Activated CD4-positive, alpha-beta T cell treated with anti-CD3 and anti-CD28 coated beads for 1 hour (primary cell): ENCODE measurements around the gene RANBP17.

ENCODE experiments used
- DNase-seq: peaks from one replicate; pipeline ENCODE4 v3.0.0-alpha.2; 2020

RANBP17 gene

GRCh38 chr5:171102877-171103610 lies 241.2 kb downstream of the RANBP17 start:
- no peak for DNase-seq

GRCh38 chr5:171107669-171108068 lies 245.9 kb downstream of the RANBP17 start:
- DNase-seq: no peak

- DNase-seq: no peak
These were observed 253.7 kb downstream of the RANBP17 start for GRCh38 chr5:171115519-171115918.

GRCh38 chr5:171116719-171117118 lies 254.9 kb downstream of the RANBP17 start:
- no peak for DNase-seq

GRCh38 chr5:171120986-171121622 lies 259.3 kb downstream of the RANBP17 start:
- no peak for DNase-seq

- no peak for DNase-seq
These were observed 259.8 kb downstream of the RANBP17 start for GRCh38 chr5:171121638-171122037.

- DNase-seq: no peak
These were observed 260.6 kb downstream of the RANBP17 start for GRCh38 chr5:171122372-171122771.

GRCh38 chr5:171123417-171123816 lies 261.6 kb downstream of the RANBP17 start:
- DNase-seq: no peak

GRCh38 chr5:171127314-171127713 lies 265.5 kb downstream of the RANBP17 start:
- DNase-seq: no peak

- DNase-seq: no peak
These were observed 266.3 kb downstream of the RANBP17 start for GRCh38 chr5:171128136-171128535.

GRCh38 chr5:171129308-171129707 lies 267.5 kb downstream of the RANBP17 start:
- DNase-seq: no peak

- DNase-seq: no peak
These were observed 269.7 kb downstream of the RANBP17 start for GRCh38 chr5:171131497-171131896.

GRCh38 chr5:171137768-171138525 lies 276.1 kb downstream of the RANBP17 start:
- DNase-seq: no peak

- DNase-seq: no peak
These were observed 277.4 kb downstream of the RANBP17 start for GRCh38 chr5:171139227-171139626.

GRCh38 chr5:171142617-171143016 lies 280.8 kb downstream of the RANBP17 start:
- DNase-seq: no peak

GRCh38 chr5:171143171-171143570 lies 281.4 kb downstream of the RANBP17 start:
- no peak for DNase-seq

GRCh38 chr5:171143926-171144325 lies 282.1 kb downstream of the RANBP17 start:
- no peak for DNase-seq

GRCh38 chr5:171149333-171149732 lies 287.5 kb downstream of the RANBP17 start:
- no peak for DNase-seq

GRCh38 chr5:171149772-171150171 lies 288.0 kb downstream of the RANBP17 start:
- no peak for DNase-seq

GRCh38 chr5:171152382-171152781 lies 290.6 kb downstream of the RANBP17 start:
- DNase-seq: no peak

- no peak for DNase-seq
These were observed 293.8 kb downstream of the RANBP17 start for GRCh38 chr5:171155621-171156020.

GRCh38 chr5:171157276-171157675 lies 295.5 kb downstream of the RANBP17 start:
- no peak for DNase-seq

- no peak for DNase-seq
These were observed 296.0 kb downstream of the RANBP17 start for GRCh38 chr5:171157775-171158174.

GRCh38 chr5:171158581-171158980 lies 296.8 kb downstream of the RANBP17 start:
- DNase-seq: no peak
